Hematopoietic multipotent progenitor cell treated with erythropoietin and hydrocortisone succinate and interleukin-3 and kit ligand, for 6 days (in vitro differentiated cells): Measurements from ENCODE around the gene RALY.

Experiments used
- DNase-seq: peaks from one replicate; pipeline ENCODE4 v3.0.0-alpha.2; 2015

The RALY gene

DNA sequence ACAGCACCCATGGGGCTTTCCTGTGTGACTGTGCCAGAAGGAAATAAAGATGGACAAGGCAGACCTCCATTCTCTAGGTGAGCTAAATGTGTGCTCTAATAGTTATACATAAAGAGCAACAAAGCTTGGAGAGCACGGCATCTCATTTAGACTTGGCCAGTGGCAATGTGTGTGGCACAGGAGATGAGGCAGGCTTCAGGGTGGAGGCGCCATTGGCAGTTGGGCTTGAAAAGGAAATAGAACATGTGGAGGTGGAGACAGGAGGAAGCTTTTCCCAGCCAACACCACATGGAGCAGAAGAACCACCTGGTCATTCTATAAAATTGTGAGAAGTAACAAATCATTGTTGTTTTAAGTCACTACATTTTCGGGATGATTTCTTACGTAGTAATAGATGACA lies 3.6 kb upstream of the RALY start:
- DNase-seq, result no peak

DNA sequence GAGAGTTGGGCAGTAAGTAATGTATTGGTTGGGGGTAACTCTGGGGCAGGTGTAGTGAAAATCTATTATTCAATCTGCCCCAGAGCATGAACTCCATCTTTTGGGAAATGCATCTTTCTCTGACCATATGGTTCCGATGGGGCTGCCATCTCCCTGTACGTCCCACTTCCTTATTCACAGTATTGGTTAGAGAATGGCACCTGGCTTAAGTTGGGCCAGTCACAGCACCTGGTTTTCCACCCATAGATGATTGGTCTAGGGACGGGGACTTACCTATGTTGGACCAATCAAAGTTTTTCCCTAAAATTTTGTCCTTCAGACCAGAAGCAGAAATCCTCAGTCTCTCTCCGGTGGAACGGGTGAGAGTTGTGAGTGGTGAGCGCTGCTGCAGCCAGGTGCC lies 2.2 kb upstream of the RALY start:
- DNase-seq, result no peak

DNA sequence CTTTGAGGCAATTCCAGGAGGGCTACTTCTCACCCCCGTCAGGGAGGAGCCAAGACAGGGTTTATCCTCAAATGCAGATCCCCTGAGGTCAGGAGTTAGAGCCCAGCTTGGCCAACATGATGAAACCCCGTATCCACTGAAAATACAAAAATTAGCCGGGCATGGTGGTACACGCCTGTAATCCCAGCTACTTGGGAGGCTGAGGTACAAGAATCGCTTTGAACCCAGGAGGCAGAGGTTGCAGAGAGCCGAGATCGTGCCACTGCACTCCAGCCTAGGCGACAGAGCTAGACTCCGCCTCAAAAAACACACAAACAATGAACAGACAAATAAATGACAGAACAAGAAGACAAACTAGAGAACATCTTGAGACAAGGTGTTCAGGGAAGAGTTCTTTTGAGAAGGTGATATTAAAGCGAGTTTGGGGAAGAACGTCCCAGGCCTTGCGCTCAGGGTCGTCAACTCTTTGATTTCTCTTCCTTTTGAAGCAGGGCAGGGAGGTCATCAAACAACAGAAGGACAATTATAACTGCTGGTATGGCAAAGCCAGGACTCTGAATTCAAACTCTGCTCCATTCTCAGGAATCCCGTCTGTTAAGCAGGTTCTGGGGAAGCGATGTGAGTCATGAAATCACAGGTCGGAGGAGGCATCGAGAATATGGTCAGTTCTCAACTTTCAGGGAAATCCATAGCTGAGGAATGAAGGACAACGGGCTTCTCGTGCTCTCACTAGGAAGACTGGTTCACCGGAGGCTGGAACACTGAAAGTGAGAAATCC lies 1.4 kb upstream of the RALY start:
- no peak for DNase-seq

DNA sequence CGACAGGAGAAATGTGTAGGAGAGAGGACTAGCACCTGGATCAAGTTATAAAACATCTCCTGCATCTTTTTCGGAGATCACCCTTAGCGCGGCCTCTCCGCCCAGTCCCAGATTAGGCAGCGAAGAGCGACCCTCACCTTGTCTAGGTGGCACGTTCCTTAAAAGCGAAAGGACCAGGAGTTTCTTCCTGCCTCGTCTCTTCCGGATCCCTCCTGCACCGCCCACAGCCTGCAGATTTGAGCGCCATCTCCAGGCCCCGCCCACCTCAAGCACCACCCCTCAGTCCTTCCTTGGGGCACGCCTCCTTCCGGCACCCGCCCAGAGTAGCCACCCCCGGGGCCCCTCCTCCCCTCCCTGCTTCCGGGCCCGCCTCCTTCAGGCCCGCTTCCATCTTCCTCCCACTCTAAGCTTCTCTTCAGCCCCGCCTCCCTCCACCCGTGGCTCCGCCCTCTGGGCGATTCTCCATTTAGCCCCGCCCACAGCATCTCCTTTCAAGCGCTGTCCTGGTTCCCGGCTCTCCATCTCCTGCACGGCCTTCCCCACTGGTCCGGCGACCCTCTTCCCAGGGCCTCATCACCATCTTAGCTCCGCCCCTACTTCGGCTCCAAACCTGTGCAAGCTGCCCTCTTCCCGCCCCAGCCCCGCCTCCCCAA lies 662 bp upstream of the RALY start:
- peak; percentile 98 for DNase-seq

DNA sequence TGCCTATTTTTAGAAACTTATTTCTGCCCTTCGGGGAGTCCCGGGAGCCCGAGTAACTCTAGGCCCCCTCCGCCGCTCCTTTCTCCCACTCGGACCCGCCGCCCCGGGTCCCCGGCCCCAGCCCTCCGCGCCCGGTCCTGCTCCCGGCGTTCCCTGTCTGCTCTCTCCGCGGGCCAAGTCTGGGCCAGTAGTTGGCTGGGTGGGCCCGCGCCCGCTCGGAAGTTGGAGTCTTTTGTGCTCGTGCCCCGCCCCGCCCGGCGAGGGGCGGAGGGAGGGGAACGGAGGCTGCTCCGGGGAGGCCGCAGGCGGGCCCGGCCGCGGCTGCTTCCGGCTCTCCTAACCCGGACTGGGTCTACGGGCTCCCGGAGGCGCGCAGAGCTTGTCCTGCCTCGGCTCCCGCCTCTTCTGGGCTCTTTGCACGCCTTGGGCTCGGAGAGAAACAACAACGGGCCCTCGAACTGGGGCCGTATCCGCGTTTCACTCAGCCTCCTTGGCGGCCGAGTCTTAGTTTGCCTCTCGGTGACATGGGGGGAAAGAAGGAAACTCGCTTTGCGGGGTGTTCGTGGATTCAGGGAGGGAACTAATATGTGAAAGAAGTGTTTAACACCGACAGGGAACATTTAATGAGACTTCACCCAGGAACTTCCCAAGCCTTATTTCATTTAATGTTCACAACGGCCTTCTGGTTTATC lies 657 bp downstream of the RALY start:
- peak; percentile 88 for DNase-seq

DNA sequence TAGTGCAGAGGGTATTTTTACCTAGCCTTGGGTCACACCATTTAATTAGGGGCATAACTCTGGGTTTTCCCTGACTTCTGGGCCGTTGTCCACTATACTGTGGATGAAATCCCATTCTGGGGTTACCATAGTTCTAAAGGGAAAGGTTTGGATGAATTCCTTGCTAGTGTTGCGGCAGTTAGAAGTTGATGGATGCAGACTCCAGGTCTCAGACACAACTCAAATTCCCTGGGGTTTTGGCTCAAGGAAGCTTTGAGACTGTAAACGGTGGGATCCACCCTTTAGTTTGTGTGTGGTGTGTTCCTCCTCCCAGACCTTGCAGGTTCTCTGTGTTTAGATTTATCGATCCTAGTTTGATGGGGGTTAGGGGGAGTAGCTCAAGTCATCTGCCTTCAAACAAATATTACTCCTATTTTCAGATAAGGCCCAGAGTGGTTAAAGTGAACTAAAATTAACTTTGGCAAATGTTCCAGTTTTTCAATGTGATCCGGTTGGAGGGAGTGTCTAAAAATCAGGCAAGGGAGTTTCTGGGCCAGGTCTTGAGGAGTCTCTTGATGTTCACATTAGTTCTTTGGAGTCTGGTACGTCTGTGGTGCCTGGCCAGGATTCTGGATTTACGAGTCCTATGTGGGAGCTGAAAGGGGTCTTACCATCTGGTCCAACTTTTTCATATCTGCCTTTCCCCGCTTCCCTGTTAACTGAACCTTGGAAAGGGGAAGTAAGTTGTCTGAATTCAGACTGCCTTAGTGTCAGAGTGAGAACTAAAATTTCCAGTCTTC lies 1.5 kb downstream of the RALY start:
- DNase-seq, result peak; percentile 41

DNA sequence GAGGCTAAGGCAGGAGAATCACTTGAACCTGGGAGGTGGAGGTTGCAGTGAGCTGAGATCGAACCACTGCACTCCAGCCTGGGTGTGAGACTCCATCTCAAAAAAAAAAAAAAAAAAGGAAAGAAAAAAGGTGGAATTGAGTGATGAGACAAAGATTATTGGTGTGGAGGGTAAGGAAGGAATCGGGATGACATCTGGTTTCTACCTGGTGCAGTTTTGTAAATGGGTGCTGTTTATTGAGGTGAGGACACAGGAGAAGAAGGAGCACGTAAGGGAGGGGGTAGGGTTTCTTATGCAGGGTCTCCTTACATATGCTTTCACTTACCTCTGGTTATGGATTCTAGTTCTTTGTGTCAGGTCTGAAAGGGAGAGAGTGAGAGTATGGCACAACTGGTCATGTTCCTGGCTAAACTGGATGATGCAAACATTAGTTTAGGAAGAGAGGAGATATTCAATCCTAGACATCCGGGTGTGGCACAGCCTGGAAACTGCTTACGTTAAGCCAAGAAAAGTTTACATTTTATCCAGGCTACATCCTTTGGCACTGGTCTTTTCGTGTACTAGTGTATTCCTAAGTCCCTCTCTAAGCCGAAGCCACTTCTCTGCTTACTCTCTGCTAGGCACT lies 5.4 kb downstream of the RALY start:
- DNase-seq, result no peak

DNA sequence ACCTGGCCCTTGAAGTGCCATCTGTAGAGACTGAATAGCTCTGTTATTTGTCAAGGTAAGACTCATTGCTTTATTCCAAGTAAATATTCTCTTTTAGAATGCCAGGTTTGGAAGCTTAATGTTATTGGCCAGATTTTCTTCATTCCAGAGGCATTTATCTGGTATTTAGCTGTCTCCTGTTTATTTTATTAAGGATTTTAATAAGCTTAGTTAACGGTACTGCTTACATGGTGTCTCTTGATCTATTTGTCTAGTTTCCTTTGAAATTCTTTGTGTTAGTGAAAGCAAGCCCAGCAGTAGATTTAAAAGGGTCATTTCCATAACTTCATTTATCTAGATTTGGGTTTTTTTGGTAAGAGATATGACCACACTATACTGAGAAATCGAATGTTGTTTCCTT lies 7.7 kb downstream of the RALY start:
- DNase-seq, result no peak

DNA sequence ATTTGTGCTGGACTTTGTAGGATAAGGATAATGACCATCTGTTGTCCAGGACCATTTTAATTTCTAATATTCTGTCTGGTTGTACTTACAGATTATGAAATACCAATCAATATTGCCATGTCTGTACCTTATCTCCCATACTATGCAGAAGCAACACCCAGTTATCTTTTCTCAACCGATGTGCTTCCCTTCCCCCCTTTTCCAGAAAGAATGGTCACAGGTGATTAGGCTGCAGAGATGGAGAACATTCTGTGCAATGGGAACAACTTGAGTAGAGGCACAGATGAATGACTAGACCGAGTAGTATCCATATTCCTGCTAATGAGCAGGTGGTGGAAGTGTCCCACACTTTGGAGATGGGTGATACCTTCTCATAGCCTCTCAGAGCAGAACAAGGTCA lies 10.5 kb downstream of the RALY start:
- DNase-seq, result no peak

DNA sequence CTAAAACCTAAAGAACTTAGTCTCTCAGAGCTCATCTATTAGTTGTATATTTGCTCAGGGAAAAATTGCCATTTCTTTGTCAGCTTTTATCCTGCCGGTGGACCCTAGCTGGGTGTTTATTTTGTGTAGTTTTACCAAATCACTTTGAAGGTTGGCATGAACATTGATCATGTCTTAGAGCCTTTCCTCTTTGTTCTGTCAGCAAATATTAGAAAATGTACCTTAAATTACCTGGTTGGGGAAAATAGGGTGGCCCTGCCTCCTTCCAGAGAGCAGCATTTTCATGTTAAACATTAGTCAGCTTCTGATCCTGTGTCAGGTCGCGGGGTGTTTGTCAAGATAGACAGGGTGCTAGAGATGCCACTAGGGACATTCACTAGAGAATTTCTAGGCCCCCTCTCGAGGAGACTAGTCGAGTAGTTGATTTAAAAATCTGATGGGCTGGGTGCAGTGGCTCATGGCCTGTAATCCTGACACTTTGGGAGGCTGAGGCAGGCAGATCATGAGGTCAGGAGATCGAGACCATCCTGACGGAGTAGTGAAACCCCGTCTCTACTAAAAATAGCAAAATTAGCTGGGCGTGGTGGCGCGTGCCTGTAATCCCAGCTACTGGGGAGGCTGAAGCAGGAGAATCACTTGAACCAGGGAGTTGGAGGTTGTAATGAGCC lies 11.2 kb downstream of the RALY start:
- no peak for DNase-seq

DNA sequence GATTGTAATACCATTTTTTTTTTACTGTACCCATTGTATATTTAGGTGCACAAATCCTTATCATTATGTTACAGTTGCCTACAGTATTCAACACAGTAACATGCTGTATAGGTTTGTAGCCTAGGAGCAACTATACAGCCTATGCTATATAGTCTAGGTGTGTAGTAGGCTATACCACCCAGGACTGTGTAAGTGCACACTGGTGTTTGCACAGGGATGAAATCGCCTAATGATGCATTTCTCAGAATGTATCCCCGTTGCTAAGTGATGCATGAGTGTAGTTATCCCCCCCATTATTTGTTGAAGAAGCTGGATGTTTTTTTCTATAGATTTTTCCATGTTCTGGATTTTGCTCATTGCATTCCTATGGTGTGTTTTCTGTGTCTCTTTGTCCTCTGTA lies 12.9 kb downstream of the RALY start:
- DNase-seq, result no peak

DNA sequence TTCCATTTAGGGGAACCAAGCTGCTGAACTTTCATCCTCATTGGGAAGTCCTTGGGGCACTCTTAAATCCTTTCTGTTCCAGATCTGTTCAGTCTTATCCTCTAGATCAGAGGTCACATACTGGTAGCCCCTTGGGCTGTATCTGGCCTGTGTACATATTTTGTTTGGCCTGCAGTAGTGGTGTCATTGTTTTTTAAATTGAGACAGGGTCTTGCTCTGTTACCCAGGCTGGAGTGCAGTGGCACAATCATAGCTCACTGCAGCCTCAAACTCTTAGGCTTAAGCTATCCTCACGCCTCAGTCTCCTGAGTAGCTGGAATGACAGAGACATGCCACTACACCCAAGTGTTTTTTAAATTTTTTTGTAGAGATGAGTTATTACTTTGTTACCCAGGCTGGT lies 14.8 kb downstream of the RALY start:
- no peak for DNase-seq

DNA sequence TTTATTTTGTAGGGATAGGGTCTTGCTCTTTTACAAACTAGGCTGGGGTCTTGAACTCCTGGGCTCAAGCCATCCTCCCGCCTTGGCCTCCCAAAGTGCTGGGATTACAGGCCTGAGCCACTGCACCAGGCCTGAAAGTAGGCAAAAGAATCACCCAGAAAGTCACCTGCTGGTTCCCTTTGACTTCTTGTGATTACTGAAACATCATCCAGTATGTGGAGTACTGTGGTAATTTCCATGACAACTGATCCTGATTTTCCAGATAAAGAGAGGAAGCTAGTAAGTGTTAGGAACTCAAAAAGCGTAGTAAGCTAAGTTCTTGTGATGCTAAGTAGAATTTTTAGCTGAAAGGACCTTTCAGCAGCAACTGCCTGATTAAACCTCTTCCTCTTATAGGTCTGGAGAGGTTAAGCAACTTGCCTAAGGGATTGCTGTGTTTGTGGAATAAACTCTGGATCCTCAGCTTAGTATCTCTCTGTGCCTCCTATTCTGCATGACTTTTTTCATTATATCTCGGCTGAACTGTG lies 16.8 kb downstream of the RALY start:
- DNase-seq, result no peak

DNA sequence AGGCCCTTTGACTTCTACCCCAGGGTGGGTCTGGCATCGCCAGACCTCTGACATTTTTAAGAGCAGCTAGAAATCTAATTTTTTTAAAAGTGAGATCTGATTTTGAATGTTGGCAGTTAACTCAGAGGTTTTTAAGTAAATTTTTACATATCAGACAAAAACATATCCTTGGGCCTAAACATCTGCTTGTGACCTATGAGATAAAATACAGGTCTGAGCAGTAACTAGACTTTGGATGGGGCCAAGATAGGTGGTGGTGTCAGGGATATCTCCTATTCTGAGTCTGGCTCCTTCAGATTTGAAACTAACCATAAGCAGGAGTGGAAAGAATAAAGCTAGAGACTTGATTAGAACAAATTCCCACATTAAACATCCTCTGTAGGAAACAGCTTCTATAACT lies 17.6 kb downstream of the RALY start:
- peak; percentile 79 for DNase-seq

DNA sequence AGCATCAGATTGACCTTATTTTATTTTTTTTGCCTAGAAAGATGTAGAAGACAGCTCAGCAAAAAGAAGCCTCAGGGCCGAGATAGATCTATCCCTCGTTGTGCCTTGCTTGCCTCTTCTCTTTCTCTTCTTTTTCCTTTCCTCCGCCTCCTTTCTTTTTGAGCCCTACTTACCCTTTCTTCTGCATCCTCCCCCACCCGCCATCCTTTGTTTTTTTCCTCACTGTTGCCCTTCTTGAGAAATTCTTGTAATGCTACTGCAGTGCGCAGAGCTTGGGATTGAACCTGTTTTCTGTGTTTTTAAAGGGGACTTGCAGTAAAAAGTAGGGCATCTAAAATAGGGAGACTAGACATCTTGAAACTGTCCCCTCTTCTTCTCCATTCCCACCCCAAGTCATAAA lies 18.6 kb downstream of the RALY start:
- DNase-seq, result no peak

DNA sequence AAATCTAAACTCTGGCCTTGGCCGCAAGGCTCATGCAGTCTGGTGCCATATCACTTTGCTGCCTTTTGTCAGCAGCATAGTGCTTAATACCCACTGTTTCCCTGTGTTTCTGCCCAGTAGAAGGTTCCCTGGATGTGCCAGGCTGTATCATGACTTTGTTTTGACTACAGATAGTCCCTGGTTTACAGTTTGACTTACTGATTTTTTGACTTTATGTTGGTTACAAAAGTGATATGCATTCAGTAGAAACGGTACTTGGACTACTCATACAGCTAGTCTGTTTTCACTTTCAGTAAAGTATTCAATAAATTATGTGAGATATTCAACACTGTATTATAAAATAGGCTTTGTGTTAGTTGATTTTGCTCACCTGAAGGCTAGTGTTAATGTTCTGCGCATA lies 19.0 kb downstream of the RALY start:
- no peak for DNase-seq

DNA sequence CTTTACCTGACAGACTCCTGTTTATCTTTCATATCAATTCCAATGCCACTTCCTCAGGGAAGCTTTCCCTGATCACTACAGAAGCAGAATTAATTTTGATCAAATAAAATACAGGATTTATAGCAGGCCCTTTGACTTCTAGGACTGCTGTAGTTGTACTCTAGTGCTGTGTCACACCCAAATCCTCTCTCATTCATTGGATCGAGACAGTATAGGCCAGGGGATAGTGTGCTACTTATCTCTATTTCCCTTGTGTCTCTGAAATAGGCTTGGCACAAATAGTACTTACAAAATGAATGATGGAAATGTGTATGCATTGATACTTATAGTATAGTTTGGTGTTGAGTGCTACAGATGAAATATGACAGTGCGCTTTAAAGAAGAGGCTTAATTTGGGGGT lies 19.8 kb downstream of the RALY start:
- peak; percentile 84 for DNase-seq

DNA sequence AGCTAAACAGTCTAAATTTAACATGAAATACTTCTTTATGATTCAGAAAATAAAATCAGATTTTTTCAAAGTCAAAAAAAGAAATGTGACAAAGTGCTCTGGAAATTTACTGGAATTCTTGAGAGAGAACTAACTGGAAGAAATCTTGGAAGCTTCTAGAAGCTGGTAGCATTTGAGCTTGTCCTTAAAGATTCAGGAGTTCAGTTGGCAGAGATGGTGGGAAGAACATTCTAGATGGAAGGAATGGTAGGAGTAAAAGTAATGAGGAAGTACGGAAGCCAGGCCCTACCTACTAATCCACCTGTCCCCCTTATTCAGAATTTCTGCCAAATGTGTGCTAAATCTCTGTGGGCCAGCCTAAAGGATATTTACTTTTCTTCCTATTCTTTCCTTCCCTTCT lies 21.2 kb downstream of the RALY start:
- no peak for DNase-seq

DNA sequence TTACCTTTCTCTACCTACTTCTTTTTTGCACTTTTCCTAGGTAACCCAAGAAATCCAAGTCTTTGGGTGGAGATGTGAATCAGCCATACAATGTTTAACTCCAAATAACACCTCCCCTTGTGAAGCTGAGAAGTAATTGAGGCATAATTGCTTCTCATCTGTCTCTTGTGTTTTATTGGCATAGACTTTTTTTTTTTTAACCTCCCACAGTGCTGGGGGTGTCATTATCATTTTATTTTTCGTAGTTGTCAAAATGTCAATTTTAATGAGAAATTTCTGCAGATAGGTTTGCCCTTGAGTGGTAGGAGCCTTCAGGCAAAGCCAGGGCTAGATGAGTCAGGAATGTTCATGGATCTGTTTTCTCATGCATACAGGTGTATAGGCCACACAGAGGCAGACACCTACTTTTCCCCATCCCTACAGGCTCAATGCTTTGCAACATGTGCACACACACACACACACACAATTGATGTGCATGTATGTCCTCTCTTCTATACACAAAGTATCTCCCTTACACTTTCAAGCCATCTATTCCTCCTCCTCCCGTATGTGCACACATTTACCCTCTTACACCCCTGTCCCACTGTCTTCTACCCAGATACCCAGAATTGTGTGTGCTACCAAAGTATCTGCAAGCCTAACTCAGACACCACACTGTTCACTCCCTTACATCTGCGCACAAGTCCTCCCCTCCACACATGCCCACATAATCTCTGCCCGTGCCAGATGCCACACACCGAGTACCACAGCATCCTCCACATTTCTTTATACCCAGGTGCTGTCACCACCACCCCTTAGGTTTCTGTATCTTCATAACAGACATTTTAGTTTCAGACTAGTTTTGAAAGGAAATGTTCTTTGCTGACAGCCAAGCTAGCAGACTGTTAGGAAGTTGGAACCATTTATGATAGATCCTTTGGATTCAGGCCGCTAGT lies 22.0 kb downstream of the RALY start:
- DNase-seq, result no peak

DNA sequence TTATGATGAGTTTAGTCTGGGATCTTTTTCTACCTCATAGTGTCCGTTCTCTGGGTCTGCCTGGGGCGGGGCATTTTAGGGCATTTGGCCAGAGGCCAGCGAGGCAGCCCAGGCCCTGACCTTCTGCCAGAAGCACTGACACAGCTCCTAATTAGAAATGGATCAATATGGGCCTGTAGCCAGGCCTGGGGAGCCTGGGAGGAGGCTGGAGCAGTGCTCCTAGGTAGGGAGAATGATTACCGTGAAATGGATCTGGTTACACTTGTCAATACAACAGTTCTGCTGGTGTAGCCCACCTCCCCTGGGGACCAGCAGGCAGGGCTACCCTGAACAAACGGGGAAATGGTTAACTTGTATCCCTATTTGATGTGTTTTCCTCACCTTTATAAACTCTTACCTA lies 23.0 kb downstream of the RALY start:
- DNase-seq, result no peak

DNA sequence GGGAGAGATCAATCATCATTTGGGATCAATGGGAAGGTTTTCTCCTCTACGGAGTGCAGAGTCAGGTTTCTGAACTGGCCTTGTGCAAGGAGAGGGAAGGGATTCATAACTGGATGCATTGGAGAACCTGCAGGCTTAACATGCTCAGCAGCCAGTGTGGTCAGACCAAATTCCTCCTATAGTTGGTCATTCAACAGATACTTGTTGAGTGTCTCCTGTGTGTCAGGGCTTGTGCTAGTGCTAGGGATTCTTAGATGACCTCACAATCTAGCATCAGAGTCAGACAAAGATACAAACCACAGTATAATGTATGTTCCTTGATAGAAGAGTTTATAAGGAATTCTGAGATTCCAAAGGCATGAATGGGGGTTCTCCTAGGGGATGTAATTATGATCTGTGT lies 23.9 kb downstream of the RALY start:
- no peak for DNase-seq
